ENCODE results near the gene TFEB. TPM values are rescaled to one million over a fixed set of nuclear protein-coding genes. Genes with fewer than 3 reads are reported as not detected.

TFEB gene
- total RNA-seq, 1 donor from 2014 or later, result 3.8 TPM

DNA sequence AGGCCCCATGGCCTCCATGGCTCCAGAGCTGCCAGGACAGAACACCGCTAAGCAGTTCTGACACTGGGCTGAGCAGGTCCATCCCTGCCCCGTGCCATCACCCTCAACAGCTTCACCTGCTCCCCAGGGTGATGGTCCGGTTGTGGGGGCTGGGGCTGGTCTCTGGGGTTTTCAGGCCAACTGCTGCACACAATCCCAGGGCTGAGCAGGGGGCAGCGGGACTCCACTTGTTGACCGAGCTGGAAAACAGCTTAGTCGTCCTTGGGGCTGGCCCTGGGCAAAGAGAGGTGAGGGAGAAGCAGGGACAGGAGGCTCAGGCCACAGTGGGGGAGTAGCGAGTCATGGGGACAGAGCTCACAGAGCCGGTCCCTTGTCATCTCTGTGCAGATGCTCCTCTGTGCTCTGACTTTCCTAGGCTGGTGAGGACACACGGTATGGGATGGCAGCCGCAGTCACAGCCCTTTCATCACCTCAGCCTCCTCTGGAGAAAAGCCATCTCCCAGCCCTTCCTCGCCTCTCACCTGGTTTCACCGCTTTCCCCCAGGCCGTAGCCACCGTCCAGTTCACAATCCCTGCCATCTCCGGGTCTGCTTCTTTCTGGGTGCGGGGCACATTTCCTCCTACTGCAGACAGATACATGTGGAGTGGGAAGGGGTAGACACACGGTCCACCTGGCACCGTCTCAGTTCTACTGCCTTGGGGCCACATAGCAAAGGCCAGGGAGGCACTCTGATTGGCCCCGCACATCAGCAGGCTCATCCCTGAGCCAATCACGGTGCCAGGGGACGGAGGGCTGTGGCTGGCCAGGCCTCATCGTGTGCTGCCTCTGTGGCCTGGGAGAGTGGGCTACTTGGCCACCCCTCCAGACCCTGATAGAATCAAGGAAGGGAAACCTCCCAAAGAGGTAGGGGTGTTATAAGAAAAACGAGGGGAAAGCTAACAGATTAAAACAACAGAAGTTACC is 78.0 kb downstream of the TFEB start:
- Mint-ChIP-seq H3K27ac (no peak overlapping the region), H3K4me3 (no peak overlapping the region), H3K9me3 (no peaks in the 10 kb centered on the region), H3K27me3 (ENCODE audit: low read depth) (no peaks in the 10 kb centered on the region), H3K36me3 (no peaks in the 10 kb centered on the region), H3K4me1 (peaks cover 50% of the 10 kb centered on the region)
- DNase-seq (ENCODE audit: low spot score in 2 of 2, unreplicated experiment in 2 of 2), result no peak
- TF ChIP-seq, protein P1, sequence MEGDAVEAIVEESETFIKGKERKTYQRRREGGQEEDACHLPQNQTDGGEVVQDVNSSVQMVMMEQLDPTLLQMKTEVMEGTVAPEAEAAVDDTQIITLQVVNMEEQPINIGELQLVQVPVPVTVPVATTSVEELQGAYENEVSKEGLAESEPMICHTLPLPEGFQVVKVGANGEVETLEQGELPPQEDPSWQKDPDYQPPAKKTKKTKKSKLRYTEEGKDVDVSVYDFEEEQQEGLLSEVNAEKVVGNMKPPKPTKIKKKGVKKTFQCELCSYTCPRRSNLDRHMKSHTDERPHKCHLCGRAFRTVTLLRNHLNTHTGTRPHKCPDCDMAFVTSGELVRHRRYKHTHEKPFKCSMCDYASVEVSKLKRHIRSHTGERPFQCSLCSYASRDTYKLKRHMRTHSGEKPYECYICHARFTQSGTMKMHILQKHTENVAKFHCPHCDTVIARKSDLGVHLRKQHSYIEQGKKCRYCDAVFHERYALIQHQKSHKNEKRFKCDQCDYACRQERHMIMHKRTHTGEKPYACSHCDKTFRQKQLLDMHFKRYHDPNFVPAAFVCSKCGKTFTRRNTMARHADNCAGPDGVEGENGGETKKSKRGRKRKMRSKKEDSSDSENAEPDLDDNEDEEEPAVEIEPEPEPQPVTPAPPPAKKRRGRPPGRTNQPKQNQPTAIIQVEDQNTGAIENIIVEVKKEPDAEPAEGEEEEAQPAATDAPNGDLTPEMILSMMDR (IDR thresholded peaks at IDR 0.05; ENCODE audit: unreplicated experiment), result no peak

DNA sequence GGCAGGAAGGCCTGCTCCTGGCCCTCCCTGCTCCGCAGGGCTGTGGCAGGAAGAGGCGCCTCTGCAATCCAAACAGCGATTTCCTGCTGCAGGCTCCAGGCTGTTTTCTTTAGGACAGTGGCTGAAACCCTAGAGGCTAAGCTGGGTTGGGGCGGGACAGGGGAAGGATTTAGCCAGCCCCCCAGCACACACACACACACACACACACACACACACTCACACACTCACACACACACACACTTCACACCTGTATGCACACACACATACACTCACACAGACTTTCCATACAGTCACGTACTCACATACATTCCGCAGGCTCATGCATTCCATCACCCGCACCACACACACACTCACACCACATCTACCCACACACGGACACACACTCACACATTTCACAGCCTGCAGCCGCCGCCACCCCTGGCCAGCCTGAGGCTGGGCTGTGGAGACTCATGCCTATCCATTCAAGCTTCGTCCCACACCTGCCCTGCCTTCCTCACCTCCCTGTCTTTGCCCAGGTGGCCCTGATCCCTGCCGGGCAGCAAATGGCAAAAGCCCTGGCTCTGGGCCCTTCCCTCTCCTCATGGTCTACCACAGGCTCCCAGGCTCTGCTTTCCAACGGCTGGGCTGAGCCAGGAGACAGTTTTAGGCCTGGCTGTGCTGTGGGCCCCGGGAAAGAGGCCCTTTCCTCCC is 79.3 kb downstream of the TFEB start:
- peak overlapping the region; percentile 76 for H3K27ac Mint-ChIP-seq
- peaks cover 10% of the 10 kb centered on the region for H3K36me3 Mint-ChIP-seq
- DNase-seq (ENCODE audit: low spot score in 2 of 2, unreplicated experiment in 2 of 2), result no peak
- H3K4me1 Mint-ChIP-seq, result peaks cover 61% of the 10 kb centered on the region
- H3K27me3 Mint-ChIP-seq (ENCODE audit: low read depth), result no peaks in the 10 kb centered on the region
- no peak overlapping the region for H3K4me3 Mint-ChIP-seq
- TF ChIP-seq, protein P1 (IDR thresholded peaks at IDR 0.05; ENCODE audit: unreplicated experiment), result no peak
- H3K9me3 Mint-ChIP-seq, result no peaks in the 10 kb centered on the region

DNA sequence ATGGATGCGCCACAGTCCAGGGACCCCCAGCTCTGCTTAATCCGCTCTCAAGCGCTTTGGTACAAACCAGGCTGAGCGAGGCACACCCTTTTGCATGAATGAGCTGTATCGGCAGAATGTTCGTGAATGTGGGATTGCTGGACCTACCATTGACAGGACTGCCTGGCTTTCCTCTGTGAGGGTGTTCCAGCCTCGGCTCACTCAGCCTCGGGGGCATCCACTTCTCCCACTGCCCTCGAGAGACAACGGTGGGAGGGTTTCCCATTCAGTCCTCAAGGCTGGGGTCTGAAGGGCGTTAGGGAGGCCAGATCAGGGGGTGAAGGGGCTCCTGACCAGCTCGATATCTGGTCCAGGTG is 79.8 kb downstream of the TFEB start:
- Mint-ChIP-seq H3K27ac (peak overlapping the region; percentile 76), H3K27me3 (ENCODE audit: low read depth) (no peaks in the 10 kb centered on the region), H3K4me1 (peaks cover 62% of the 10 kb centered on the region), H3K9me3 (no peaks in the 10 kb centered on the region), H3K36me3 (peaks cover 12% of the 10 kb centered on the region), H3K4me3 (no peak overlapping the region)
- TF ChIP-seq, protein P1 (IDR thresholded peaks at IDR 0.05; ENCODE audit: unreplicated experiment), result no peak
- no peak for DNase-seq (ENCODE audit: low spot score in 2 of 2, unreplicated experiment in 2 of 2)

DNA sequence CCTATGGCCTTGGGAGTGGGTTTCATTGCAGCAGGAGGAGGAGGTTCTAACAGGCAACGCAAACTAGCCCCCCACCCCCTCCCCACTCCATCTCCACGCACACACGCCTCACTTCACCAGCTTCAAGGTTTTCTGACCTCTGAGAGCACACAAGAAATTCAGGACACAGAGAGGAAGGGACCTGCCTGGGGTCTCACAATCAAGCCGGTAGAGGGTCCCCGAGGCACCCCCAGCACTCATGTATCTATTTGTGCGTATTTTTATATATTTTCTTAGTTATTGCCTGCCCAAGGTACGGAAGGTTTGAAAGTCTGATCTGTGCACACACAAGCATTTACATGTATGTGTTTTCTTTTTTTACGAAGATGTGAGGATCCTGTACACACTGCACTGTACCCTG is 80.2 kb downstream of the TFEB start:
- DNase-seq (ENCODE audit: low spot score in 2 of 2, unreplicated experiment in 2 of 2), result no peak
- Mint-ChIP-seq H3K4me1 (peaks cover 62% of the 10 kb centered on the region), H3K9me3 (no peaks in the 10 kb centered on the region), H3K4me3 (no peak overlapping the region), H3K27me3 (ENCODE audit: low read depth) (no peaks in the 10 kb centered on the region), H3K36me3 (peaks cover 12% of the 10 kb centered on the region), H3K27ac (peak overlapping the region; percentile 76)
- TF ChIP-seq, protein P1 (IDR thresholded peaks at IDR 0.05; ENCODE audit: unreplicated experiment), result no peak

DNA sequence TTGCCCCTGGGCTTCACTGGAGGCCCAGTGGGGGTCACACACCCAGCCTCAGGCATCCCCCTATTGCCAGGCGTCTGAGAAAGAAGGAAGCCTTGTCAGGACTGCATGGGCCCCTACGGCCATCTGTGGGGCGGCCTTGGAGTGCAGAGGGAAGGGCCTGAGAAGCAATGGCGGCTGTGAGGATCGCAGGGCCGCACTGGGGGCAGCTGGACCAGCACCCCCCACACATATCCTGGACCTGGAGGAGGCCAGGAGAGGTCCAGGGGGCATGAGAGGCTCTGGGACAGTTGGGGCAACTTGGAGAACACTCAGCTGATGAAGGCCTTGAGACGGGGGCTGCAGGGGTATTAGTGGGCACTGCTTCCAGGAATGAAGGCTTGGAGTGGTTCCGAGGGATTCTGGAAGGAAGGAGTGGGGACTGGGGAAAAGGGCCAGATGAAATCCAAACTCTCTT is 80.7 kb downstream of the TFEB start:
- DNase-seq (ENCODE audit: low spot score in 2 of 2, unreplicated experiment in 2 of 2), result no peak
- Mint-ChIP-seq H3K27me3 (ENCODE audit: low read depth) (no peaks in the 10 kb centered on the region), H3K4me3 (no peak overlapping the region), H3K27ac (peak overlapping the region; percentile 76), H3K36me3 (peaks cover 13% of the 10 kb centered on the region), H3K9me3 (no peaks in the 10 kb centered on the region), H3K4me1 (peaks cover 62% of the 10 kb centered on the region)
- TF ChIP-seq, protein P1 (IDR thresholded peaks at IDR 0.05; ENCODE audit: unreplicated experiment), result no peak

Measured in mesothelial cell of epicardium (in vitro differentiated cells).